ENCODE measurements around the gene MAGI1.

GRCh38 chr3:66038726-66039589 lies at the start of gene MAGI1:
- TF ChIP-seq POLR2AphosphoS5 (IDR thresholded peaks at IDR 0.05; ENCODE audit: low read depth) (no peak), CTCF (IDR thresholded peaks at IDR 0.05; ENCODE audit: insufficient read depth, low read length) (no peak)

Measured in HL-60 (cell line).